Activated naive CD8-positive, alpha-beta T cell treated with anti-CD3 and anti-CD28 coated beads for 36 hours (primary cell): Measurements from ENCODE around the gene CUX1. TPM values are rescaled to one million over a fixed set of nuclear protein-coding genes. Genes with fewer than 3 reads are reported as not detected.
"Not testable (repeated sequence)": the region's sequence is repeated elsewhere in the genome, so short reads cannot be mapped to it uniquely, and the experiment has no call there.

Experiments
- DNase-seq: peaks from one replicate; pipeline ENCODE4 v3.0.0; 2021
- H3K27ac Mint-ChIP-seq: one replicate; pipeline ENCODE4 v1.8.0; 2022; ENCODE audit warnings: mild to moderate bottlenecking, moderate library complexity, mixed read lengths
- H3K27me3 Mint-ChIP-seq: one replicate; pipeline ENCODE4 v1.8.0; 2022; ENCODE audit warnings: mild to moderate bottlenecking, mixed read lengths
- H3K36me3 Mint-ChIP-seq: one replicate; pipeline ENCODE4 v1.8.0; 2021; ENCODE audit warnings: mild to moderate bottlenecking, mixed read lengths
- H3K4me1 Mint-ChIP-seq: one replicate; pipeline ENCODE4 v1.8.0; 2021; ENCODE audit warnings: mixed read lengths
- H3K4me3 Mint-ChIP-seq: one replicate; pipeline ENCODE4 v1.8.0; 2022; ENCODE audit warnings: mild to moderate bottlenecking, moderate library complexity, mixed read lengths
- H3K9me3 Mint-ChIP-seq: one replicate; pipeline ENCODE4 v1.8.0; 2022; ENCODE audit warnings: mixed read lengths
- total RNA-seq, 2 experiments: library from RNA; stranded (reverse); gene quantifications; one replicate each; pipeline ENCODE4 v1.2.3, GENCODE V29; 2021

Gene CUX1
- total RNA-seq, 2 experiments from 2014 or later = 14.2 to 14.5 TPM

- no peak for DNase-seq
- Mint-ChIP-seq H3K4me1 (peaks cover 1% of the 10 kb centered on the region), H3K4me3 (no peak overlapping the region), H3K27me3 (no peaks in the 10 kb centered on the region), H3K9me3 (no peaks in the 10 kb centered on the region), H3K27ac (no peak overlapping the region), H3K36me3 (peaks cover 3% of the 10 kb centered on the region)
These were observed 157.0 kb downstream of the CUX1 start for GRCh38 chr7:101974393-101974792.

DNA sequence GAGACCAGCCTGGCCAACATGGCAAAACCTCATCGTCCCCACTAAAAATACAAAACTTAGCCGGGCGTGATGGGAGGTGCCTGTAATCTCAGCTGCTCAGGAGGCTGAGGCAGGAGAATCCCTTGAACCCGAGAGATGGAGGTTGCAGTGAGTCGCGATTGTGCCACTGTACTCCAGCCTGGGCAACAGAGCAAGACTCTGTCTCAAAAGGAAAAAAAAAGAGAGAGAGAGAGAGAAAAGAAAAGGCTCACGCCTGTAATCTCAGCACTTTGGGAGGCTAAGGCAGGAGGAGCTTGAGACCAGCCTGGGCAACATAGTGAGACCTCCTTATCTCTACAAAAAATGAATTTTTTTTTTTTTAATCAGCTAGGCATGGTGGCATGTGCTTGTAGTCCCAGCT is 157.6 kb downstream of the CUX1 start:
- H3K4me3 Mint-ChIP-seq = no peak overlapping the region

GRCh38 chr7:101976411-101976810 is 159.0 kb downstream of the CUX1 start:
- H3K9me3 Mint-ChIP-seq = no peaks in the 10 kb centered on the region
- no peak overlapping the region for H3K4me3 Mint-ChIP-seq
- no peak for DNase-seq
- peaks cover 2% of the 10 kb centered on the region for H3K36me3 Mint-ChIP-seq
- no peaks in the 10 kb centered on the region for H3K27me3 Mint-ChIP-seq
- no peak overlapping the region for H3K27ac Mint-ChIP-seq
- H3K4me1 Mint-ChIP-seq = peaks cover 1% of the 10 kb centered on the region

More for the DNA sequence above, 157.6 kb downstream of the CUX1 start:
- no peaks in the 10 kb centered on the region for H3K27me3 Mint-ChIP-seq
- peaks cover 1% of the 10 kb centered on the region for H3K4me1 Mint-ChIP-seq
- H3K27ac Mint-ChIP-seq = no peak overlapping the region
- no peak for DNase-seq
- H3K36me3 Mint-ChIP-seq = peaks cover 2% of the 10 kb centered on the region
- no peaks in the 10 kb centered on the region for H3K9me3 Mint-ChIP-seq

- DNase-seq = no peak
- Mint-ChIP-seq H3K27me3 (no peaks in the 10 kb centered on the region), H3K9me3 (no peaks in the 10 kb centered on the region), H3K27ac (no peak overlapping the region), H3K4me1 (peaks cover 5% of the 10 kb centered on the region), H3K36me3 (peaks cover 2% of the 10 kb centered on the region), H3K4me3 (no peak overlapping the region)
These were observed 159.8 kb downstream of the CUX1 start for GRCh38 chr7:101977249-101977648.

- Mint-ChIP-seq H3K36me3 (peaks cover 9% of the 10 kb centered on the region), H3K4me3 (no peak overlapping the region)
These were observed 161.3 kb downstream of the CUX1 start for GRCh38 chr7:101978683-101979082.

DNA sequence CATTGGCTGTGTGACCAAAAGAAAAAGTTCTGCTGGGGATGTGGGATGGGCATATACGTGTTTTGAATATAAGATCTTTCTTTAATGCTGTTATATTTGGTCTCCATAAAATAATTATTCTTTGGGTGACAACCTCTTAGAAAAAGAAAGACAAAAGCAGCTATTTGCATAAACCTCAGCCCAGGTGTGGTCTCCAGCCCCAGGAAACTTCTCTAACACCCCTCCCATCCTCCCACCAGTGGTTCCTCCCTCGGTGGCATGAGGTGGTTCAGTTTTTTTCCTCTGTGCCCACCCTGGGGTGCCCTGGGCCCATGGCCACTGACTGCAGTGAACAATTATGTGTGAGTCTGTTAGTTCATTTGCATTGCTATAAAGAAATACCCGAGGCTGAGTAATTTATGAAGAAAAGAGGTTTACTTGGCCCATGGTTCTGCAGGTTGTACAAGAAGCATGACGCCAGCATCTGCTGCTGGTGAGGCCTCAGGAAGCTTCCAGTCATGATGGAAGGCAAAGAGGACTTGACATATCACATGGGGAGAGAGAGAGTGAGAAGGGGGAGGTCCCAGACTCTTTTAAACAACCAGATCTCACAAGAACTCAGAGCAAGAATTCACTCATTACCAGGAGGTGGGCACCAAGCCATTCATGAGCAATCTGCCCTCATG is 165.9 kb downstream of the CUX1 start:
- Mint-ChIP-seq H3K9me3 (peaks cover 3% of the 10 kb centered on the region), H3K4me3 (no peak overlapping the region), H3K27ac (no peak overlapping the region), H3K4me1 (peaks cover 23% of the 10 kb centered on the region), H3K36me3 (peaks cover 7% of the 10 kb centered on the region), H3K27me3 (no peaks in the 10 kb centered on the region)
- DNase-seq = no peak

More at GRCh38 chr7:101978683-101979082, 161.3 kb downstream of the CUX1 start:
- Mint-ChIP-seq H3K4me1 (peaks cover 10% of the 10 kb centered on the region), H3K9me3 (peaks cover 3% of the 10 kb centered on the region), H3K27ac (no peak overlapping the region), H3K27me3 (no peaks in the 10 kb centered on the region)
- no peak for DNase-seq

DNA sequence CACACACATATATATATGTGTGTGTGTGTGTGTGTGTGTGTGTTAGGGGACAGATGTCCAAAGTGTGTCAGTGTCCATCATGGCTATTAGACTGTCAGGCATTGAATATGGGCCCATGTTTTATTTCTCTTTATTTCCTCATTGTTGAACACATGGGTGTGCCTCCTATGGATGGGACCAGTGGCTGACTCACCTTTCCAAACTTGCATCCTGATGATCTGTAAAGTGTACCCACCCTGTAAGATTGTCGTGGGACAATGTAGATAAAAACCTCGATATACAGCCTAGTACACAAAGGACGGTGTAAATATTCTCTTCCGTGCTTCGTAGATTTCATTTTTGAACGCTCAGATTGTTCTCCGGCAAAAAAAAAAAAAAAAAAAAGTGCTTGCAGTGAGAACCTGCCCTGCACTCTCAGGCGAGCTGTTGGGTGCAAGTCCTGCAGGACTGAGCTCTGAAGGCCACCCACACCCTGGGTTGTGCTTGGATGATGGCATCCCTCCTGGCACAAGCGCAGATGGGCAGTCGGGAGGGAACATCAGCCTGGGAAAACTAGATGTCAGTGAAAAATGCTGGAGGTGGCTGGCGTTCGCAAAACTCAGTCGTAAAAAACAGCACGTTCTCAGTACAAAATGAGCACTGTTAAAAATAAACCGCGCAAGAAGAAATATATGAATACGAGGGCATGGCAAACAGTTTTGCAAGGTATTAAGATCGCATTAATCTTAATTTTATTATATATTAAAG is 166.9 kb downstream of the CUX1 start:
- H3K4me3 Mint-ChIP-seq = no peak overlapping the region
- H3K9me3 Mint-ChIP-seq = peaks cover 3% of the 10 kb centered on the region
- H3K36me3 Mint-ChIP-seq = peaks cover 7% of the 10 kb centered on the region
- no peaks in the 10 kb centered on the region for H3K27me3 Mint-ChIP-seq
- H3K4me1 Mint-ChIP-seq = peaks cover 27% of the 10 kb centered on the region
- no peak overlapping the region for H3K27ac Mint-ChIP-seq
- DNase-seq = no peak

- H3K4me3 Mint-ChIP-seq = no peak overlapping the region
- peaks cover 32% of the 10 kb centered on the region for H3K4me1 Mint-ChIP-seq
- H3K27me3 Mint-ChIP-seq = no peaks in the 10 kb centered on the region
- H3K36me3 Mint-ChIP-seq = peaks cover 7% of the 10 kb centered on the region
- peaks cover 3% of the 10 kb centered on the region for H3K9me3 Mint-ChIP-seq
- no peak overlapping the region for H3K27ac Mint-ChIP-seq
- no peak for DNase-seq
These were observed 167.9 kb downstream of the CUX1 start for GRCh38 chr7:101985057-101985902.

DNA sequence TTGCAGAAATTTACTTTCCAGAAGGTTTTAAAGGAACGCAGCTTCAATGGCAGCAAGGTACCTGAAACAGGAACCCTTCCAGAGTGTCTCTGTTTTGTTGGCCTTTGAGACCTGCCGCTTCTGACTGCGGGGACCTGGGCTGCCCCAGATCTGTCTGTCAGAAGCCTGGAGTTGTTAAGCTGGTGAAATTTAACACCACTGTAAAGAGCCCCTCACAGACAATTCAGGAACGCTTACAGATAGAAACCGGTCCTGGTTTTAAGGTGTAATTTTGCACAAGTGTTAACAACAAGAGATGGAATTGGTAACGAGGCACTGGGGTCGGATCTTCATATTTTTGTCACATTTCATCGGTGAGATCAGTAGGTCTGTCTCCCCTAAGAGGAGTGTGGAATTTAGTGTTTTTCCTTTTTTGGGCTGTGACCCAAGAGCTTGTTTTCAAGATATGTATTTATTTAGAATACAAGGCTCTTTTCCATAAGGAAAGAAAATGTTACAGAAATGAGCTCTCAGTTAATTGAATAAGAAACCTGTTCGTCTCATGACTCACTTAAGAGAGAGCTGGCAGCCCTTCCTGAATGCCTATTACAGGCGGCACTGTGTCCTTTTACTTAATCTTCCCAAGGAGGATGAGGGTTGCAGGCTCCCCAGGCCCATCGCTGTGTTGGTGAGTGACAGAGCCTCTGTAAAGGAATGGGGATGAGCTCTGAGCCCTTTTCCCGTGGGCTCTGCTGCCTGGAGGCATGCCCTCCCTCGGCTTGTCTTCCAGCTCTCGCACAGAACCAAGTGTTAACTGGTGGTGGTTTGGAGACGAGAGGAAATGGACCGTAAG is 168.7 kb downstream of the CUX1 start:
- H3K4me3 Mint-ChIP-seq = no peak overlapping the region
- no peak for DNase-seq
- H3K9me3 Mint-ChIP-seq = peaks cover 3% of the 10 kb centered on the region
- peaks cover 7% of the 10 kb centered on the region for H3K36me3 Mint-ChIP-seq
- peaks cover 40% of the 10 kb centered on the region for H3K4me1 Mint-ChIP-seq
- H3K27ac Mint-ChIP-seq = no peak overlapping the region
- no peaks in the 10 kb centered on the region for H3K27me3 Mint-ChIP-seq

GRCh38 chr7:101987494-101987893 is 170.1 kb downstream of the CUX1 start:
- Mint-ChIP-seq H3K4me3 (no peak overlapping the region), H3K9me3 (peaks cover 3% of the 10 kb centered on the region), H3K4me1 (peaks cover 38% of the 10 kb centered on the region), H3K27me3 (no peaks in the 10 kb centered on the region), H3K27ac (no peak overlapping the region), H3K36me3 (peaks cover 7% of the 10 kb centered on the region)
- DNase-seq = no peak

DNA sequence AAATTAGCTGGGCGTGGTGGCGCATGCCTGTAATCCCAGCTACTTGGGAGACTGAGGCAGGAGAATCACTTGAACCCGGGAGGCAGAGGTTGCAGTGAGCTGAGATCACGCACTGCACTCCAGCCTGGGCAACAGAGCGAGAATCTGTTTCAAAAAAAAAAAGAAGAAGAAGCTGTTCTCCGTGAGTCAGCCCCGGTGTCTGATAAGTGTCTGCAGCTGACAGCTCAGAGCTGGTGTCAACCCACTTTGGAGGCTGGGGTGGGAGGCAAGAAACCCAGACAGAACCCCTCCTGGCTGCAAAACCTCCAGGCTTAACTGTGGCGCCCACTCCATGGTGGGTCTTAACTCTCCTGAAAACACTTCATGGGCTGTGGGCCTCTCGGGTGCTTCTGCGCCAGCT is 170.6 kb downstream of the CUX1 start:
- peaks cover 38% of the 10 kb centered on the region for H3K4me1 Mint-ChIP-seq
- not testable (repeated sequence) for H3K36me3 Mint-ChIP-seq, DNase-seq, H3K9me3 Mint-ChIP-seq, H3K27me3 Mint-ChIP-seq, H3K27ac Mint-ChIP-seq, H3K4me3 Mint-ChIP-seq

DNA sequence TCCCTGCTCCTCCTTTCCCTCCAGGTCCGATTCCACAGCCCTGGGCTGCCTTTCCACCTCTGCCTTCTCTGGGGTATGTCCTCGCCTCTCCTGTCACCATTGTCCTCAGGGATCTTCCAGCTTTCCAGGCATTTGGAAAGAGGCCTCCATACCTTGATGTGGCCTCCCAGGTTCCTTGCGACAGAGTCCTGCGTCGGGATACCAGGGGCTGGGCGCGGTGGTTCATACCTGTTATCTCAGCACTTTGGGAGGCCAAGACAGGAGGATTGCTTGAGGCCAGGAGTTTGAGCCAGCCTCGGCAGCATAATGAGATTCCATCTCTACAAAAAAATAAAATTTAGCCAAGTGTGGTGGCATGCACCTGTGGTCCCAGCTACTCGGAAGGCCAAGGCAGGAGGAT is 171.1 kb downstream of the CUX1 start:
- peaks cover 1% of the 10 kb centered on the region for H3K9me3 Mint-ChIP-seq
- peak overlapping the region; percentile 14 for H3K27ac Mint-ChIP-seq
- H3K36me3 Mint-ChIP-seq = peaks cover 1% of the 10 kb centered on the region
- no peak for DNase-seq
- no peaks in the 10 kb centered on the region for H3K27me3 Mint-ChIP-seq
- peaks cover 35% of the 10 kb centered on the region for H3K4me1 Mint-ChIP-seq
- H3K4me3 Mint-ChIP-seq = no peak overlapping the region

- Mint-ChIP-seq H3K27me3 (no peaks in the 10 kb centered on the region), H3K27ac (no peak overlapping the region), H3K4me3 (no peak overlapping the region), H3K36me3 (no peaks in the 10 kb centered on the region), H3K4me1 (peaks cover 34% of the 10 kb centered on the region), H3K9me3 (no peaks in the 10 kb centered on the region)
- no peak for DNase-seq
These were observed 171.7 kb downstream of the CUX1 start for GRCh38 chr7:101989101-101989500.

- no peaks in the 10 kb centered on the region for H3K36me3 Mint-ChIP-seq
- DNase-seq = peak; percentile 22
- H3K27me3 Mint-ChIP-seq = no peaks in the 10 kb centered on the region
- peak overlapping the region; percentile 56 for H3K27ac Mint-ChIP-seq
- no peaks in the 10 kb centered on the region for H3K9me3 Mint-ChIP-seq
- H3K4me3 Mint-ChIP-seq = peak overlapping the region; percentile 65
- peaks cover 26% of the 10 kb centered on the region for H3K4me1 Mint-ChIP-seq
These were observed 173.5 kb downstream of the CUX1 start for GRCh38 chr7:101990811-101991418.
